Ovary (tissue), 9 donors: ENCODE measurements around the gene LDLRAD4. TPM values are rescaled to one million over a fixed set of nuclear protein-coding genes. Genes with fewer than 3 reads are reported as not detected.

ENCODE experiments used
- DNase-seq, 5 donors: peaks; one replicate each; pipeline ENCODE4 v3.0.0-alpha.2; 2019 to 2020
- H3K27ac ChIP-seq, 2 donors: fragments of 200-600 bp; one replicate each; pipeline versions ENCODE4 v1.5.1 to v1.8.0; 2019 to 2022
- H3K27me3 ChIP-seq: fragments of 200-600 bp; one replicate; pipeline ENCODE4 v1.8.0; 2022
- H3K36me3 ChIP-seq: fragments of 200-600 bp; sonication (generic); one replicate; pipeline ENCODE4 v1.5.1; 2019
- H3K4me1 ChIP-seq: one replicate; pipeline ENCODE4 v1.8.1; 2013; ENCODE audit warnings: mild to moderate bottlenecking, moderate library complexity; ENCODE audit not compliant: insufficient read depth
- H3K4me3 ChIP-seq: fragments of 200-600 bp; sonication (generic); one replicate; pipeline ENCODE4 v1.5.1; 2017
- H3K9me3 ChIP-seq, 2 donors: fragments of 200-600 bp in 1 of 2; sonication (generic) in 1 of 2; one replicate each; pipeline versions ENCODE4 v1.5.1 to v1.8.1; 2013 to 2019; ENCODE audit warnings: mild to moderate bottlenecking in 1 of 2, moderate library complexity in 1 of 2
- EP300 ChIP-seq: sonication (generic); formaldehyde crosslinking; IDR thresholded peaks from one replicate; pipeline ENCODE4 v1.6.1; 2017; ENCODE audit warnings: antibody characterized with exemption
- POLR2A ChIP-seq: fragments of 450-650 bp; IDR thresholded peaks from one replicate; pipeline ENCODE4 v1.6.1; 2017; ENCODE audit warnings: antibody characterized with exemption, mild to moderate bottlenecking, moderate library complexity
- WGBS, 3 donors: extraction: QIAGEN DNeasy Blood & Tissue Kit in 1 of 3; methylation state at CpG; one replicate each; pipeline versions ENCODE4 v1.1.5 to v1.1.7; 2013 to 2017; 5-methylcytosine and 5-hydroxymethylcytosine counted together
- intact Hi-C, 4 donors: fragments of 100-400 bp; cut with DNase I; formaldehyde crosslinking; loops; one replicate each; pipeline versions ENCODE4 v1.11.0 to v1.15.1; 2022 to 2023
- polyA plus RNA-seq, 2 donors: library from polyadenylated mRNA; stranded (reverse); fragments of 200-250 nt in 1 of 2; fragments of 350-450 nt in 1 of 2; fragmentation: Illumina TruSeq in 1 of 2; extraction: RNeasy Lipid Tissue Mini Kit (QIAGEN cat#74804) in 1 of 2; gene quantifications; one replicate each; pipeline ENCODE4 v1.2.3, GENCODE V29; 2013 to 2014
- total RNA-seq, 7 donors: library from RNA; depleted of rRNA in 2 of 7; stranded (reverse); fragments of >200 nt in 2 of 7; fragmentation: NEBNext Ultra II Directional in 3 of 7; extraction: Animal tissue kit (Norgen Biotek cat#: 25700) in 3 of 7; gene quantifications; one replicate each; pipeline versions ENCODE4 v1.1.0 to v1.2.4, GENCODE V29; 2016 to 2023
- TF ChIP-seq, protein P1 (sequence below), 3 donors: fragments of 450-650 bp in 2 of 3; fragments of 200-600 bp in 1 of 3; IDR thresholded peaks; one replicate each; pipeline versions ENCODE4 v1.5.1 to v1.8.0; 2016 to 2022; ENCODE audit warnings: antibody characterized with exemption in 3 of 3, mild to moderate bottlenecking in 1 of 3
- donor health status: DM: no; HTN: no; CAD: no; lungs with moderate emphysema.
- donor health status: DM: no; HTN: no; CAD: no.
- donor health status: Bipolar disorder and iron deficiency.
- donor health status: DM: yes; HTN: yes; CAD: no.
- donor health status: DM: no; HTN: no; CAD: no.
- donor health status: DM: yes; HTN: yes; CAD: no.

Gene LDLRAD4
- total and polyA plus RNA-seq, 9 donors: 2.3 to 31.6 (median 8.3) TPM

DNA sequence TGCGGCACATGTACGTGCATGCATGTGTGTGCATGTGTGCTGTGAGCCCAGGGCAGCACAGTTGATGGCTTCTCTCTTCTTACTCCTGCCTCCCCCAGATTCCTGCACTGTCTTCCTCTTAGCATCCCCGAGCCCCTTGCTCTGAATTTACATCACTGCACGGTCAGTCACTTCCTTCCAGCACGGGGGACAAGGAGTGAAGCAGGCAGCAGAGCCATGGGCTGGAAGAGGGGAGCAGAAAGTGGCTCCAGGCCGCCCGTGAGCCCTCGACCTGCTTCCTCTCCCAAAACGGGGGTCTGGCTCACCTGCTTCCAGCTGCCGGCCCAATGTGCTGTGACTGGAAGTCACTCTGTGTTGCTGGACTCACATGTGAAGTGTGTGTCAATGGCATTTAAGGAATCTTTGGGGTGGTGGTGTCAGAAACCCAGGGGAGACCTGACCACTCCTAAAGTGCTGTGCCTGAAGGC, 401.7 kb downstream of the LDLRAD4 start:
- H3K36me3 ChIP-seq: no peaks in the 10 kb centered on the region
- no peaks in the 10 kb centered on the region for H3K9me3 ChIP-seq
- 86 to 90% (median 89%) methylated on average over 10 of the region's 10 CpGs for WGBS, 3 donors
- no peak for DNase-seq
- H3K4me3 ChIP-seq: no peak overlapping the region
- no peaks in the 10 kb centered on the region for H3K27me3 ChIP-seq
- no peak overlapping the region for H3K27ac ChIP-seq
- intact Hi-C loops: no loop called here
- TF ChIP-seq POLR2A: no peak
- no peak for TF ChIP-seq EP300
- TF ChIP-seq, protein P1, sequence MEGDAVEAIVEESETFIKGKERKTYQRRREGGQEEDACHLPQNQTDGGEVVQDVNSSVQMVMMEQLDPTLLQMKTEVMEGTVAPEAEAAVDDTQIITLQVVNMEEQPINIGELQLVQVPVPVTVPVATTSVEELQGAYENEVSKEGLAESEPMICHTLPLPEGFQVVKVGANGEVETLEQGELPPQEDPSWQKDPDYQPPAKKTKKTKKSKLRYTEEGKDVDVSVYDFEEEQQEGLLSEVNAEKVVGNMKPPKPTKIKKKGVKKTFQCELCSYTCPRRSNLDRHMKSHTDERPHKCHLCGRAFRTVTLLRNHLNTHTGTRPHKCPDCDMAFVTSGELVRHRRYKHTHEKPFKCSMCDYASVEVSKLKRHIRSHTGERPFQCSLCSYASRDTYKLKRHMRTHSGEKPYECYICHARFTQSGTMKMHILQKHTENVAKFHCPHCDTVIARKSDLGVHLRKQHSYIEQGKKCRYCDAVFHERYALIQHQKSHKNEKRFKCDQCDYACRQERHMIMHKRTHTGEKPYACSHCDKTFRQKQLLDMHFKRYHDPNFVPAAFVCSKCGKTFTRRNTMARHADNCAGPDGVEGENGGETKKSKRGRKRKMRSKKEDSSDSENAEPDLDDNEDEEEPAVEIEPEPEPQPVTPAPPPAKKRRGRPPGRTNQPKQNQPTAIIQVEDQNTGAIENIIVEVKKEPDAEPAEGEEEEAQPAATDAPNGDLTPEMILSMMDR (IDR thresholded peaks at IDR 0.05): no peak
- H3K4me1 ChIP-seq: no peaks in the 10 kb centered on the region

- 97 to 98% (median 97%) methylated on average over 29 of the region's 29 CpGs for WGBS, 3 donors
- no peak for DNase-seq
- intact Hi-C loops: no loop called here
These were observed 402.4 kb downstream of the LDLRAD4 start for GRCh38 chr18:13620818-13621445.

GRCh38 chr18:13621446-13621849, 402.9 kb downstream of the LDLRAD4 start:
- Histone ChIP-seq H3K36me3 (no peaks in the 10 kb centered on the region), H3K4me3 (no peak overlapping the region), H3K4me1 (no peaks in the 10 kb centered on the region), H3K27me3 (no peaks in the 10 kb centered on the region), H3K27ac (no peak overlapping the region), H3K9me3 (no peaks in the 10 kb centered on the region)
- no peak for DNase-seq
- intact Hi-C loops: no loop called here
- TF ChIP-seq, protein P1 (IDR thresholded peaks at IDR 0.05): no peak
- TF ChIP-seq EP300 (no peak), POLR2A (no peak)
- WGBS, 3 donors: 93 to 95% (median 94%) methylated on average over 22 to 23 of the region's 23 CpGs

More at GRCh38 chr18:13620818-13621445, 402.4 kb downstream of the LDLRAD4 start:
- no peaks in the 10 kb centered on the region for H3K9me3 ChIP-seq
- no peaks in the 10 kb centered on the region for H3K36me3 ChIP-seq
- no peak overlapping the region for H3K4me3 ChIP-seq
- H3K27me3 ChIP-seq: no peaks in the 10 kb centered on the region
- no peaks in the 10 kb centered on the region for H3K4me1 ChIP-seq
- no peak overlapping the region for H3K27ac ChIP-seq
- TF ChIP-seq POLR2A (no peak), EP300 (no peak)
- TF ChIP-seq, protein P1 (IDR thresholded peaks at IDR 0.05): no peak

GRCh38 chr18:13621886-13622619, 403.5 kb downstream of the LDLRAD4 start:
- no peak for DNase-seq
- Histone ChIP-seq H3K9me3 (no peaks in the 10 kb centered on the region), H3K27ac (no peak overlapping the region), H3K36me3 (no peaks in the 10 kb centered on the region), H3K4me1 (no peaks in the 10 kb centered on the region), H3K27me3 (no peaks in the 10 kb centered on the region), H3K4me3 (no peak overlapping the region)
- 88 to 89% (median 89%) methylated on average over 19 of the region's 19 CpGs for WGBS, 3 donors
- TF ChIP-seq, protein P1 (IDR thresholded peaks at IDR 0.05): no peak
- intact Hi-C loops: no loop called here
